ENCODE results near the gene RTEL1. TPM values are rescaled to one million over a fixed set of nuclear protein-coding genes. Genes with fewer than 3 reads are reported as not detected.

Gene RTEL1
- polyA plus RNA-seq, 1 donor from 2014 or later: 29.2 TPM

DNA sequence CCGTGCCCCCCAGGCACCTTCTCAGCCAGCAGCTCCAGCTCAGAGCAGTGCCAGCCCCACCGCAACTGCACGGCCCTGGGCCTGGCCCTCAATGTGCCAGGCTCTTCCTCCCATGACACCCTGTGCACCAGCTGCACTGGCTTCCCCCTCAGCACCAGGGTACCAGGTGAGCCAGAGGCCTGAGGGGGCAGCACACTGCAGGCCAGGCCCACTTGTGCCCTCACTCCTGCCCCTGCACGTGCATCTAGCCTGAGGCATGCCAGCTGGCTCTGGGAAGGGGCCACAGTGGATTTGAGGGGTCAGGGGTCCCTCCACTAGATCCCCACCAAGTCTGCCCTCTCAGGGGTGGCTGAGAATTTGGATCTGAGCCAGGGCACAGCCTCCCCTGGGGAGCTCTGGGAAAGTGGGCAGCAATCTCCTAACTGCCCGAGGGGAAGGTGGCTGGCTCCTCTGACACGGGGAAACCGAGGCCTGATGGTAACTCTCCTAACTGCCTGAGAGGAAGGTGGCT is 39.3 kb downstream of the RTEL1 start:
- Histone ChIP-seq H3K27me3 (ENCODE audit: insufficient read depth, low read depth, low read length) (no peaks in the 10 kb centered on the region), H3K9ac (ENCODE audit: low read length) (no peak overlapping the region), H2AFZ (ENCODE audit: low read depth, low read length) (no peak overlapping the region), H3K9me3 (ENCODE audit: low read length) (no peaks in the 10 kb centered on the region), H3K9me2 (ENCODE audit: insufficient read depth, low read length) (no peaks in the 10 kb centered on the region), H3K79me2 (replicated peaks; ENCODE audit: insufficient read depth, low read length) (no peaks in the 10 kb centered on the region), H3K4me3 (ENCODE audit: low read length) (no peak overlapping the region), H3K27ac (ENCODE audit: low read length) (no peak overlapping the region), H3K4me2 (ENCODE audit: low read length) (no peak overlapping the region), H4K20me1 (ENCODE audit: insufficient read depth) (no peaks in the 10 kb centered on the region), H3K36me3 (ENCODE audit: insufficient read depth, low read length) (no peaks in the 10 kb centered on the region), H3F3A (ENCODE audit: insufficient read depth, low read length, poor library complexity, severe bottlenecking) (no peaks in the 10 kb centered on the region)
- TF ChIP-seq EZH2 (IDR thresholded peaks at IDR 0.05; ENCODE audit: borderline replicate concordance, insufficient read depth, low read length, poor library complexity, severe bottlenecking) (no peak), POLR2AphosphoS5 (IDR thresholded peaks at IDR 0.05) (no peak), EP300 (conservative IDR thresholded peaks at IDR 0.05; ENCODE audit: poor library complexity, severe bottlenecking) (no peak), RAD21 (conservative IDR thresholded peaks at IDR 0.05) (no peak), MXI1 (conservative IDR thresholded peaks at IDR 0.05; ENCODE audit: poor library complexity, severe bottlenecking) (no peak), SMC3 (conservative IDR thresholded peaks at IDR 0.05; ENCODE audit: poor library complexity) (no peak), TAF1 (IDR thresholded peaks at IDR 0.05; ENCODE audit: low read depth) (no peak)
- TF ChIP-seq, protein P1, sequence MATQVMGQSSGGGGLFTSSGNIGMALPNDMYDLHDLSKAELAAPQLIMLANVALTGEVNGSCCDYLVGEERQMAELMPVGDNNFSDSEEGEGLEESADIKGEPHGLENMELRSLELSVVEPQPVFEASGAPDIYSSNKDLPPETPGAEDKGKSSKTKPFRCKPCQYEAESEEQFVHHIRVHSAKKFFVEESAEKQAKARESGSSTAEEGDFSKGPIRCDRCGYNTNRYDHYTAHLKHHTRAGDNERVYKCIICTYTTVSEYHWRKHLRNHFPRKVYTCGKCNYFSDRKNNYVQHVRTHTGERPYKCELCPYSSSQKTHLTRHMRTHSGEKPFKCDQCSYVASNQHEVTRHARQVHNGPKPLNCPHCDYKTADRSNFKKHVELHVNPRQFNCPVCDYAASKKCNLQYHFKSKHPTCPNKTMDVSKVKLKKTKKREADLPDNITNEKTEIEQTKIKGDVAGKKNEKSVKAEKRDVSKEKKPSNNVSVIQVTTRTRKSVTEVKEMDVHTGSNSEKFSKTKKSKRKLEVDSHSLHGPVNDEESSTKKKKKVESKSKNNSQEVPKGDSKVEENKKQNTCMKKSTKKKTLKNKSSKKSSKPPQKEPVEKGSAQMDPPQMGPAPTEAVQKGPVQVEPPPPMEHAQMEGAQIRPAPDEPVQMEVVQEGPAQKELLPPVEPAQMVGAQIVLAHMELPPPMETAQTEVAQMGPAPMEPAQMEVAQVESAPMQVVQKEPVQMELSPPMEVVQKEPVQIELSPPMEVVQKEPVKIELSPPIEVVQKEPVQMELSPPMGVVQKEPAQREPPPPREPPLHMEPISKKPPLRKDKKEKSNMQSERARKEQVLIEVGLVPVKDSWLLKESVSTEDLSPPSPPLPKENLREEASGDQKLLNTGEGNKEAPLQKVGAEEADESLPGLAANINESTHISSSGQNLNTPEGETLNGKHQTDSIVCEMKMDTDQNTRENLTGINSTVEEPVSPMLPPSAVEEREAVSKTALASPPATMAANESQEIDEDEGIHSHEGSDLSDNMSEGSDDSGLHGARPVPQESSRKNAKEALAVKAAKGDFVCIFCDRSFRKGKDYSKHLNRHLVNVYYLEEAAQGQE (IDR thresholded peaks at IDR 0.05; ENCODE audit: borderline replicate concordance): no peak
- TF ChIP-seq, protein P2, sequence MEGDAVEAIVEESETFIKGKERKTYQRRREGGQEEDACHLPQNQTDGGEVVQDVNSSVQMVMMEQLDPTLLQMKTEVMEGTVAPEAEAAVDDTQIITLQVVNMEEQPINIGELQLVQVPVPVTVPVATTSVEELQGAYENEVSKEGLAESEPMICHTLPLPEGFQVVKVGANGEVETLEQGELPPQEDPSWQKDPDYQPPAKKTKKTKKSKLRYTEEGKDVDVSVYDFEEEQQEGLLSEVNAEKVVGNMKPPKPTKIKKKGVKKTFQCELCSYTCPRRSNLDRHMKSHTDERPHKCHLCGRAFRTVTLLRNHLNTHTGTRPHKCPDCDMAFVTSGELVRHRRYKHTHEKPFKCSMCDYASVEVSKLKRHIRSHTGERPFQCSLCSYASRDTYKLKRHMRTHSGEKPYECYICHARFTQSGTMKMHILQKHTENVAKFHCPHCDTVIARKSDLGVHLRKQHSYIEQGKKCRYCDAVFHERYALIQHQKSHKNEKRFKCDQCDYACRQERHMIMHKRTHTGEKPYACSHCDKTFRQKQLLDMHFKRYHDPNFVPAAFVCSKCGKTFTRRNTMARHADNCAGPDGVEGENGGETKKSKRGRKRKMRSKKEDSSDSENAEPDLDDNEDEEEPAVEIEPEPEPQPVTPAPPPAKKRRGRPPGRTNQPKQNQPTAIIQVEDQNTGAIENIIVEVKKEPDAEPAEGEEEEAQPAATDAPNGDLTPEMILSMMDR (IDR thresholded peaks at IDR 0.05; ENCODE audit: poor library complexity, severe bottlenecking): no peak

DNA sequence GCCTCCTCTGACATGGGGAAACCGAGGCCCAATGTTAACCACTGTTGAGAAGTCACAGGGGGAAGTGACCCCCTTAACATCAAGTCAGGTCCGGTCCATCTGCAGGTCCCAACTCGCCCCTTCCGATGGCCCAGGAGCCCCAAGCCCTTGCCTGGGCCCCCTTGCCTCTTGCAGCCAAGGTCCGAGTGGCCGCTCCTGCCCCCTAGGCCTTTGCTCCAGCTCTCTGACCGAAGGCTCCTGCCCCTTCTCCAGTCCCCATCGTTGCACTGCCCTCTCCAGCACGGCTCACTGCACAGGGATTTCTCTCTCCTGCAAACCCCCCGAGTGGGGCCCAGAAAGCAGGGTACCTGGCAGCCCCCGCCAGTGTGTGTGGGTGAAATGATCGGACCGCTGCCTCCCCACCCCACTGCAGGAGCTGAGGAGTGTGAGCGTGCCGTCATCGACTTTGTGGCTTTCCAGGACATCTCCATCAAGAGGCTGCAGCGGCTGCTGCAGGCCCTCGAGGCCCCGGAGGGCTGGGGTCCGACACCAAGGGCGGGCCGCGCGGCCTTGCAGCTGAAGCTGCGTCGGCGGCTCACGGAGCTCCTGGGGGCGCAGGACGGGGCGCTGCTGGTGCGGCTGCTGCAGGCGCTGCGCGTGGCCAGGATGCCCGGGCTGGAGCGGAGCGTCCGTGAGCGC is 39.9 kb downstream of the RTEL1 start:
- H3K27ac ChIP-seq (ENCODE audit: low read length): no peak overlapping the region
- no peaks in the 10 kb centered on the region for H3K9me2 ChIP-seq (ENCODE audit: insufficient read depth, low read length)
- H3K4me3 ChIP-seq (ENCODE audit: low read length): no peak overlapping the region
- no peaks in the 10 kb centered on the region for H3K9me3 ChIP-seq (ENCODE audit: low read length)
- H4K20me1 ChIP-seq (ENCODE audit: insufficient read depth): no peaks in the 10 kb centered on the region
- no peaks in the 10 kb centered on the region for H3K36me3 ChIP-seq (ENCODE audit: insufficient read depth, low read length)
- H2AFZ ChIP-seq (ENCODE audit: low read depth, low read length): no peak overlapping the region
- TF ChIP-seq SMC3 (conservative IDR thresholded peaks at IDR 0.05; ENCODE audit: poor library complexity): no peak
- no peak for TF ChIP-seq MXI1 (conservative IDR thresholded peaks at IDR 0.05; ENCODE audit: poor library complexity, severe bottlenecking)
- TF ChIP-seq, protein P1 (IDR thresholded peaks at IDR 0.05; ENCODE audit: borderline replicate concordance): no peak
- no peak for TF ChIP-seq EP300 (conservative IDR thresholded peaks at IDR 0.05; ENCODE audit: poor library complexity, severe bottlenecking)
- TF ChIP-seq RAD21 (conservative IDR thresholded peaks at IDR 0.05): no peak
- TF ChIP-seq POLR2AphosphoS5 (IDR thresholded peaks at IDR 0.05): no peak
- TF ChIP-seq TAF1 (IDR thresholded peaks at IDR 0.05; ENCODE audit: low read depth): no peak
- no peak for TF ChIP-seq EZH2 (IDR thresholded peaks at IDR 0.05; ENCODE audit: borderline replicate concordance, insufficient read depth, low read length, poor library complexity, severe bottlenecking)
- TF ChIP-seq, protein P2 (IDR thresholded peaks at IDR 0.05; ENCODE audit: poor library complexity, severe bottlenecking): no peak
- no peaks in the 10 kb centered on the region for H3K79me2 ChIP-seq (replicated peaks; ENCODE audit: insufficient read depth, low read length)
- H3F3A ChIP-seq (ENCODE audit: insufficient read depth, low read length, poor library complexity, severe bottlenecking): no peaks in the 10 kb centered on the region
- no peaks in the 10 kb centered on the region for H3K27me3 ChIP-seq (ENCODE audit: insufficient read depth, low read depth, low read length)
- H3K9ac ChIP-seq (ENCODE audit: low read length): no peak overlapping the region
- no peak overlapping the region for H3K4me2 ChIP-seq (ENCODE audit: low read length)
